Stimulated activated CD4-positive, alpha-beta T cell treated with anti-CD3 and anti-CD28 coated beads, Interleukin-1b, Interleukin-23, amount 100 ng/mL, for 1 hour (primary cell): ENCODE results near the gene LAMA2.

Source experiments
- DNase-seq, 2 donors: peaks; one replicate each; pipeline ENCODE4 v3.0.0-alpha.2; 2020; ENCODE audit warnings: low read depth in 2 of 2

Gene LAMA2

GRCh38 chr6:129309154-129309553 is 426.2 kb downstream of the LAMA2 start:
- no peak for DNase-seq

- no peak for DNase-seq
Observed at GRCh38 chr6:129312880-129313279, 429.9 kb downstream of the LAMA2 start.

GRCh38 chr6:129314575-129314974 is 431.6 kb downstream of the LAMA2 start:
- DNase-seq, result no peak

- no peak for DNase-seq
Observed at GRCh38 chr6:129317931-129318820, 435.2 kb downstream of the LAMA2 start.

- no peak for DNase-seq
Observed at GRCh38 chr6:129320892-129321291, 438.0 kb downstream of the LAMA2 start.

GRCh38 chr6:129321303-129321702 is 438.4 kb downstream of the LAMA2 start:
- DNase-seq, result no peak

GRCh38 chr6:129324345-129324744 is 441.4 kb downstream of the LAMA2 start:
- DNase-seq, result no peak

GRCh38 chr6:129329678-129330077 is 446.7 kb downstream of the LAMA2 start:
- no peak for DNase-seq

- DNase-seq, result no peak
Observed at GRCh38 chr6:129331450-129332138, 448.7 kb downstream of the LAMA2 start.

- no peak for DNase-seq
Observed at GRCh38 chr6:129335792-129336191, 452.9 kb downstream of the LAMA2 start.

- no peak for DNase-seq
Observed at GRCh38 chr6:129338683-129339082, 455.7 kb downstream of the LAMA2 start.

- no peak for DNase-seq
Observed at GRCh38 chr6:129340983-129341382, 458.0 kb downstream of the LAMA2 start.

- DNase-seq, result no peak
Observed at GRCh38 chr6:129342243-129342642, 459.3 kb downstream of the LAMA2 start.

- DNase-seq, result no peak
Observed at GRCh38 chr6:129342796-129343195, 459.9 kb downstream of the LAMA2 start.

- DNase-seq, result no peak
Observed at GRCh38 chr6:129344379-129344778, 461.4 kb downstream of the LAMA2 start.

GRCh38 chr6:129345890-129346289 is 463.0 kb downstream of the LAMA2 start:
- no peak for DNase-seq

GRCh38 chr6:129346964-129347363 is 464.0 kb downstream of the LAMA2 start:
- no peak for DNase-seq

- no peak for DNase-seq
Observed at GRCh38 chr6:129350278-129350677, 467.3 kb downstream of the LAMA2 start.

- DNase-seq, result no peak
Observed at GRCh38 chr6:129351807-129352206, 468.9 kb downstream of the LAMA2 start.

GRCh38 chr6:129353067-129353466 is 470.1 kb downstream of the LAMA2 start:
- no peak for DNase-seq

- no peak for DNase-seq
Observed at GRCh38 chr6:129356129-129356528, 473.2 kb downstream of the LAMA2 start.

GRCh38 chr6:129359811-129360681 is 477.1 kb downstream of the LAMA2 start:
- no peak for DNase-seq
